GM21515 (cell line): ENCODE results near the gene PCDHA12.
"Not testable (repeated sequence)": the region's sequence is repeated elsewhere in the genome, so short reads cannot be mapped to it uniquely, and the experiment has no call there.

Experiments
- ATAC-seq: cut with Tn5 transposase; IDR thresholded peaks from one replicate; pipeline ENCODE4 v1.9.1; 2021; ENCODE audit not compliant: unreplicated experiment

Gene PCDHA12

DNA sequence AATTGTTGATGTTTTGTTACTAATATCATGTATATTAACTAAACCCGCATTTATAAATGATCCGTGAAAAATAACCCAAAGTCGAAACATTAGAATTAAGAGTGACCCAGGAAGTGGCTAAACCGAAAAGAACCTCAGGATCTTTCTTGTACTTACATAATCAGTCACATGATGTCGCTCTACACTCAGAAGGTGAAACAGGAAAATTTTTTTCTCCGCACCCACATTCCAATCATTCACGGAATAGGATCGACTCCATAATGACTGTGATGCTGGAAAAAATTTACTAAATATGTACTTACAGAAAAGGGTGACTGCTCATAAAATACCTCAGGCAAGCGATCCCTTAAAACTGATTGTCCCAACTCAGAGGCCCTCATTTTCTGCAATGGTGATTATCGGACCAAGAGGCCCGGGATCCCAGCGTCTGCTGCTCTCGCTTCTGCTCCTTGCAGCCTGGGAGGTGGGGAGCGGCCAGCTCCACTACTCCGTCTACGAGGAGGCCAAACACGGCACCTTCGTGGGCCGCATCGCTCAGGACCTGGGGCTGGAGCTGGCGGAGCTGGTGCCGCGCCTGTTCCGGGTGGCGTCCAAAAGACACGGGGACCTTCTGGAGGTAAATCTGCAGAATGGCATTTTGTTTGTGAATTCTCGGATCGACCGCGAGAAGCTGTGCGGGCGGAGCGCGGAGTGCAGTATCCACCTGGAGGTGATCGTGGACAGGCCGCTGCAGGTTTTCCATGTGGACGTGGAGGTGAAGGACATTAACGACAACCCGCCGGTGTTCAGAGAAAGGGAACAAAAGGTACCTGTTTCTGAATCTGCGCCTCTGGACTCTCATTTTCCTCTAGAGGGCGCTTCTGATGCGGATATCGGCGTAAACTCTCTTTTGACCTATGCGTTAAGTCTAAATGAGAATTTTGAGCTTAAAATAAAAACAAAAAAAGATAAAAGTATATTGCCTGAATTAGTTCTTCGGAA lies at the start of gene PCDHA12:
PCDHA12 (plus strand) TSS at position 224 of the 981 bp plus-strand sequence; CDS start at position 389, 165 bp downstream.
- no peak for ATAC-seq

DNA sequence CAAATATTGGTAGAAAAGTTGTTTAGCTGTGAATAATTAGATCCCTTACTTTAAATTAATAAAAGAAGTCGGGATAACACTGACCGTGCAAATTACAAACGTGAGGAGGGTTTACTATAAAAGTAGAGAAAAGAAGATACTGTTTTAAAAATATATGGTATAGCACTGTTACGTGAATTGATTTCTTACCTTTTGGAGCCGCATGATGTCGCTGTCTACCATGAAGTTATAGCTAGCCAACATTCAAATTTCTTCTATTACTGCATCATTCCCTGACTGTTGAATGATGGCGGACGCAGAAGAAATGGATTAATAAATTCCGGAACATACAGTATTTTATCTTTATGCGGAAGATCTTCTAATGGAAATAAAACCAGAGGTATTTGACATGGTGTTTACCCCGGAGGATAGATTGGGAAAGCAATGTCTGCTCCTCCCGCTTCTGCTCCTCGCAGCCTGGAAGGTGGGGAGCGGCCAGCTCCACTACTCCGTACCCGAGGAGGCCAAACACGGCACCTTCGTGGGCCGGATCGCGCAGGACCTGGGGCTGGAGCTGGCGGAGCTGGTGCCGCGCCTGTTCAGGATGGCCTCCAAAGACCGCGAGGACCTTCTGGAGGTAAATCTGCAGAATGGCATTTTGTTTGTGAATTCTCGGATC lies 47.3 kb upstream of the PCDHA12 start, which contains the start of gene PCDHA6:
PCDHA6 (plus strand) TSS at position 257 of the 658 bp plus-strand sequence; CDS start at position 389, 132 bp downstream.
- no peak for ATAC-seq

DNA sequence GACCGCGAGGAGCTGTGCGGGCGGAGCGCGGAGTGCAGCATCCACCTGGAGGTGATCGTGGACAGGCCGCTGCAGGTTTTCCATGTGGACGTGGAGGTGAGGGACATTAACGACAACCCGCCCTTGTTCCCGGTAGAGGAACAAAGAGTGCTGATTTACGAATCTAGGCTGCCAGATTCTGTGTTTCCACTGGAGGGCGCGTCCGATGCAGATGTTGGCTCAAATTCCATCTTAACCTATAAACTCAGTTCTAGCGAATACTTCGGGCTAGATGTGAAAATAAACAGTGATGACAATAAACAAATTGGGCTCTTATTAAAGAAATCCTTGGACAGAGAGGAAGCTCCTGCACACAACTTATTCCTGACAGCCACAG lies 46.8 kb upstream of the PCDHA12 start:
- ATAC-seq, result no peak

GRCh38 chr5:140829511-140830501 lies 45.3 kb upstream of the PCDHA12 start:
- not testable (repeated sequence) for ATAC-seq

GRCh38 chr5:140833993-140834392 lies 41.1 kb upstream of the PCDHA12 start, which contains the start of gene PCDHA7:
PCDHA7 (plus strand) TSS chr5:140834269; CDS start chr5:140834384, 115 bp downstream.
- ATAC-seq, result no peak

DNA sequence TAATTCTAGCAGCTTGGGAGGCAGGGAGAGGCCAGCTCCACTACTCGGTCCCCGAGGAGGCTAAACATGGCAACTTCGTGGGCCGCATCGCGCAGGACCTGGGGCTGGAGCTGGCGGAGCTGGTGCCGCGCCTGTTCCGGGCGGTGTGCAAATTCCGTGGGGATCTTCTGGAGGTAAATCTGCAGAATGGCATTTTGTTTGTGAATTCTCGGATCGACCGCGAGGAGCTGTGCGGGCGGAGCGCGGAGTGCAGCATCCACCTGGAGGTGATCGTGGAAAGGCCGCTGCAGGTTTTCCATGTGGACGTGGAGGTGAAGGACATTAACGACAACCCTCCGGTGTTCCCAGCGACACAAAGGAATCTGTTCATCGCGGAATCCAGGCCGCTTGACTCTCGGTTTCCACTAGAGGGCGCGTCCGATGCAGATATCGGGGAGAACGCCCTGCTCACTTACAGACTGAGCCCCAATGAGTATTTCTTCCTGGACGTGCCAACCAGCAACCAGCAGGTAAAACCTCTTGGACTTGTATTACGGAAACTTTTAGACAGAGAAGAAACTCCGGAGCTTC lies 40.6 kb upstream of the PCDHA12 start:
- not testable (repeated sequence) for ATAC-seq

DNA sequence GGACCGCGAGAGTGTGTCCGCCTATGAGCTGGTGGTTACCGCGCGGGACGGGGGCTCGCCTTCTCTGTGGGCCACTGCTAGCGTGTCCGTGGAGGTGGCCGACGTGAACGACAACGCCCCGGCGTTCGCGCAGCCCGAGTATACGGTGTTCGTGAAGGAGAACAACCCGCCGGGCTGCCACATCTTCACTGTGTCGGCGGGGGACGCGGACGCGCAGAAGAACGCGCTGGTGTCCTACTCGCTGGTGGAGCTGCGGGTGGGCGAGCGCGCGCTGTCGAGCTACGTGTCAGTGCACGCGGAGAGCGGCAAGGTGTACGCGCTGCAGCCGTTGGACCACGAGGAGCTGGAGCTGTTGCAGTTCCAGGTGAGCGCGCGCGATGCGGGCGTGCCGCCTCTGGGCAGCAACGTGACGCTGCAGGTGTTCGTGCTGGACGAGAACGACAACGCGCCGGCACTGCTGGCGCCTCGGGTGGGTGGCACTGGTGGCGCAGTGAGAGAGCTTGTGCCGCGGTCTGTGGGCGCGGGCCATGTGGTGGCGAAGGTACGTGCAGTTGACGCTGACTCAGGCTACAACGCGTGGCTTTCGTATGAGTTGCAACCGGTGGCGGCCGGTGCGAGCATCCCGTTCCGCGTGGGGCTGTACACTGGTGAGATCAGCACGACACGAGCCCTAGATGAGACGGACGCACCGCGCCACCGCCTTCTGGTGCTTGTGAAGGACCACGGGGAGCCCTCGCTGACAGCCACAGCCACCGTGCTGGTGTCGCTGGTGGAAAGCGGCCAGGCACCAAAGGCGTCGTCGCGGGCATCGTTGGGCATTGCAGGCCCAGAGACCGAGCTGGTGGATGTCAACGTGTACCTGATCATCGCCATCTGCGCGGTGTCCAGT lies 39.2 kb upstream of the PCDHA12 start:
- no peak for ATAC-seq

DNA sequence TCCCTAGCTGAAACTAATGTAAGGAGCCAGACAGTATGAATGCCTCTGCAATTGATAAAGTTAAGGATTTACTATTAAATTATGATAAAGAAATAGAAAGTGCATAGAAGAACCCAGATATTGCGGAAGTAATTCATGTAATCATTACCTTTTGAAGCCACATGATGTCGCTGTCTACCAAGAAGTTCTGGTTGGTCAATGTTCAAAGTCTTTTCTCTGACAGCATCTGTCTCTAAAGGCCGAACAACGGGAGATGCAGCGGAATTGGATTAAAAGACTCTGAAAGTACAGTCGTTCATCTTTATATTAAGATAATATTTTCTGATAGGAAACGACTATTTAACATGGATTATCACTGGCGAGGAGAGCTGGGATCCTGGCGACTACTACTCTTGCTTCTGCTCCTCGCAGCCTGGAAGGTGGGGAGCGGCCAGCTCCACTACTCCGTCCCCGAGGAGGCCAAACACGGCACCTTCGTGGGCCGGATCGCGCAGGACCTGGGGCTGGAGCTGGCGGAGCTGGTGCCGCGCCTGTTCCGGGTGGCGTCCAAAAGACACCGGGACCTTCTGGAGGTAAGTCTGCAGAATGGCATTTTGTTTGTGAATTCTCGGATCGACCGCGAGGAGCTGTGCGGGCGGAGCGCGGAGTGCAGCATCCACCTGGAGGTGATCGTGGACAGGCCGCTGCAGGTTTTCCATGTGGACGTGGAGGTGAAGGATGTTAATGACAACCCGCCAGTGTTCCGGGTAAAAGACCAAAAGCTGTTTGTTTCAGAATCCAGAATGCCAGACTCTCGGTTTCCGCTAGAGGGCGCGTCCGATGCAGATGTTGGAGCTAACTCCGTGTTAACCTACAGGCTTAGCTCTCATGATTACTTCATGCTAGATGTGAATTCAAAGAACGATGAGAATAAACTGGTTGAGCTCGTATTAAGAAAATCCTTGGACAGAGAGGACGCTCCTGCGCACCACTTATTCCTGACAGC lies 33.8 kb upstream of the PCDHA12 start, which contains the start of gene PCDHA8:
PCDHA8 (plus strand) TSS at position 210 of the 985 bp plus-strand sequence; CDS start at position 345, 135 bp downstream.
- no peak for ATAC-seq

DNA sequence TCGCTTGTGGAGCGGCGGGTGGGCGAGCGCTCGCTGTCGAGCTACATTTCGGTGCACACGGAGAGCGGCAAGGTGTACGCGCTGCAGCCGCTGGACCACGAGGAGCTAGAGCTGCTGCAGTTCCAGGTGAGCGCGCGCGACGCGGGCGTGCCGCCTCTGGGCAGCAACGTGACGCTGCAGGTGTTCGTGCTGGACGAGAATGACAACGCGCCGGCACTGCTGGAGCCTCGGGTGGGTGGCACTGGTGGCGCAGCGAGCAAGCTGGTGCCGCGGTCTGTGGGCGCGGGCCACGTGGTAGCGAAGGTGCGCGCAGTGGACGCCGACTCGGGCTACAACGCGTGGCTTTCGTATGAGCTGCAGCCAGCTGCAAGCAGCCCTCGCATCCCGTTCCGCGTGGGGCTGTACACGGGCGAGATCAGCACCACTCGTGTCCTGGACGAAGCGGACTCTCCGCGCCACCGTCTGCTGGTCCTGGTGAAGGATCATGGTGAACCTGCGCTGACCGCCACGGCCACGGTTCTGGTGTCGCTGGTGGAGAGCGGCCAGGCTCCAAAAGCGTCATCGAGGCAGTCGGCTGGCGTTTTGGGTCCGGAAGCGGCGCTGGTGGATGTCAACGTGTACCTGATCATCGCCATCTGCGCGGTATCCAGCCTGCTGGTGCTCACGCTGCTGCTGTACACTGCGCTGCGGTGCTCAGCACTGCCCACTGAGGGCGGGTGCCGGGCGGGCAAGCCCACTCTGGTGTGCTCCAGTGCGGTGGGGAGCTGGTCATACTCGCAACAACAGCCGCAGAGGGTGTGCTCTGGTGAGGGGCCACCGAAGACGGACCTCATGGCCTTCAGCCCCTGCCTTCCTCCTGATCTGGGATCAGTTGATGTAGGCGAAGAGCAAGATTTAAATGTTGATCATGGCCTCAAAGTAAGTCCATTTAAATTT lies 32.0 kb upstream of the PCDHA12 start:
- ATAC-seq, result no peak

GRCh38 chr5:140848139-140849102 lies 26.7 kb upstream of the PCDHA12 start, which contains the start of gene PCDHA9:
PCDHA9 (plus strand) TSS chr5:140848382; CDS start chr5:140848496, 114 bp downstream.
- ATAC-seq, result not testable (repeated sequence)

DNA sequence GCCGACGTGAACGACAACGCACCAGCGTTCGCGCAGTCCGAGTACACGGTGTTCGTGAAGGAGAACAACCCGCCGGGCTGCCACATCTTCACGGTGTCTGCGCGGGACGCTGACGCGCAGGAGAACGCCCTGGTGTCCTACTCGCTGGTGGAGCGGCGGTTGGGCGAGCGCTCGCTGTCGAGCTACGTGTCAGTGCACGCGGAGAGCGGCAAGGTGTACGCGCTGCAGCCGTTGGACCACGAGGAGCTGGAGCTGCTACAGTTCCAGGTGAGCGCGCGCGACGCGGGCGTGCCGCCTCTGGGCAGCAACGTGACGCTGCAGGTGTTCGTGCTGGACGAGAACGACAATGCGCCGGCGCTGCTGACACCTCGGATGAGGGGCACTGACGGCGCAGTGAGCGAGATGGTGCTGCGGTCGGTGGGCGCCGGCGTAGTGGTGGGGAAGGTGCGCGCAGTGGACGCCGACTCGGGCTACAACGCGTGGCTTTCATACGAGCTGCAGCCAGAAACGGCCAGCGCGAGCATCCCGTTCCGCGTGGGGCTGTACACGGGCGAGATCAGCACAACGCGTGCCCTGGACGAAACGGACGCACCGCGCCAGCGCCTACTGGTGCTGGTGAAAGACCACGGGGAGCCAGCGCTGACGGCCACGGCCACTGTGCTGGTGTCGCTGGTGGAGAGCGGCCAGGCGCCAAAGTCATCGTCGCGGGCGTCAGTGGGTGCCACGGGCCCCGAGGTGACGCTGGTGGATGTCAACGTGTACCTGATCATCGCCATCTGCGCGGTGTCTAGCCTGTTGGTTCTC lies 25.1 kb upstream of the PCDHA12 start:
- ATAC-seq, result not testable (repeated sequence)

- no peak for ATAC-seq
These were observed 19.1 kb upstream of the PCDHA12 start, which contains the start of gene PCDHA10 for GRCh38 chr5:140855772-140856674. PCDHA10 (plus strand) TSS chr5:140855897; CDS start chr5:140856049, 152 bp downstream.

GRCh38 chr5:140857177-140857986 lies 17.7 kb upstream of the PCDHA12 start:
- ATAC-seq, result no peak
